ENCODE measurements around the gene MOXD1.

DNA sequence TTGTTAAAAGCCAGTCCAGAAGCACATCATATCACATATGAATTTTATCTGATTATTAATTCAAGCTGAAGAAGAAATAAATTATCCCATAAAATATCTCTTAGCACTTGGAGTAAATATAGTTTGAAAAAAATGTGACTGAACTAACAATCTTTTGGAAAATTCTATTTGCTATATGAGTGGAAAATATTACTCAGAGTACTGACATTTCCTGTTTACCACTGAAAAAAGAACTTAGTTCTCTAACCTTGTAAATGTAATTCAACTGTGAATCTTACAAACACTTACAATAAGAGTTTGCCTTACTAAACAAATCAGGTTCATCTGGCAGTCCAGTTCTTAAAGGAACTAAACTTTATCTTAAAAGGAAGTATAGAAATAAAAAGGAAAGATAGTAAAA, 44.2 kb downstream of the MOXD1 start:
- TF ChIP-seq HOXA7 (CRISPR knock-in tag; IDR thresholded peaks at IDR 0.05; ENCODE audit: borderline replicate concordance) = no peak
- TF ChIP-seq, protein P1, sequence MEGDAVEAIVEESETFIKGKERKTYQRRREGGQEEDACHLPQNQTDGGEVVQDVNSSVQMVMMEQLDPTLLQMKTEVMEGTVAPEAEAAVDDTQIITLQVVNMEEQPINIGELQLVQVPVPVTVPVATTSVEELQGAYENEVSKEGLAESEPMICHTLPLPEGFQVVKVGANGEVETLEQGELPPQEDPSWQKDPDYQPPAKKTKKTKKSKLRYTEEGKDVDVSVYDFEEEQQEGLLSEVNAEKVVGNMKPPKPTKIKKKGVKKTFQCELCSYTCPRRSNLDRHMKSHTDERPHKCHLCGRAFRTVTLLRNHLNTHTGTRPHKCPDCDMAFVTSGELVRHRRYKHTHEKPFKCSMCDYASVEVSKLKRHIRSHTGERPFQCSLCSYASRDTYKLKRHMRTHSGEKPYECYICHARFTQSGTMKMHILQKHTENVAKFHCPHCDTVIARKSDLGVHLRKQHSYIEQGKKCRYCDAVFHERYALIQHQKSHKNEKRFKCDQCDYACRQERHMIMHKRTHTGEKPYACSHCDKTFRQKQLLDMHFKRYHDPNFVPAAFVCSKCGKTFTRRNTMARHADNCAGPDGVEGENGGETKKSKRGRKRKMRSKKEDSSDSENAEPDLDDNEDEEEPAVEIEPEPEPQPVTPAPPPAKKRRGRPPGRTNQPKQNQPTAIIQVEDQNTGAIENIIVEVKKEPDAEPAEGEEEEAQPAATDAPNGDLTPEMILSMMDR (tag by site-specific recombination; IDR thresholded peaks at IDR 0.05) = no peak
- no peak for TF ChIP-seq ZNF354C (tag by site-specific recombination; IDR thresholded peaks at IDR 0.05; ENCODE audit: borderline replicate concordance, low read depth)
- no peak for TF ChIP-seq ZNF596 (tag by site-specific recombination; IDR thresholded peaks at IDR 0.05)
- TF ChIP-seq, protein P2, sequence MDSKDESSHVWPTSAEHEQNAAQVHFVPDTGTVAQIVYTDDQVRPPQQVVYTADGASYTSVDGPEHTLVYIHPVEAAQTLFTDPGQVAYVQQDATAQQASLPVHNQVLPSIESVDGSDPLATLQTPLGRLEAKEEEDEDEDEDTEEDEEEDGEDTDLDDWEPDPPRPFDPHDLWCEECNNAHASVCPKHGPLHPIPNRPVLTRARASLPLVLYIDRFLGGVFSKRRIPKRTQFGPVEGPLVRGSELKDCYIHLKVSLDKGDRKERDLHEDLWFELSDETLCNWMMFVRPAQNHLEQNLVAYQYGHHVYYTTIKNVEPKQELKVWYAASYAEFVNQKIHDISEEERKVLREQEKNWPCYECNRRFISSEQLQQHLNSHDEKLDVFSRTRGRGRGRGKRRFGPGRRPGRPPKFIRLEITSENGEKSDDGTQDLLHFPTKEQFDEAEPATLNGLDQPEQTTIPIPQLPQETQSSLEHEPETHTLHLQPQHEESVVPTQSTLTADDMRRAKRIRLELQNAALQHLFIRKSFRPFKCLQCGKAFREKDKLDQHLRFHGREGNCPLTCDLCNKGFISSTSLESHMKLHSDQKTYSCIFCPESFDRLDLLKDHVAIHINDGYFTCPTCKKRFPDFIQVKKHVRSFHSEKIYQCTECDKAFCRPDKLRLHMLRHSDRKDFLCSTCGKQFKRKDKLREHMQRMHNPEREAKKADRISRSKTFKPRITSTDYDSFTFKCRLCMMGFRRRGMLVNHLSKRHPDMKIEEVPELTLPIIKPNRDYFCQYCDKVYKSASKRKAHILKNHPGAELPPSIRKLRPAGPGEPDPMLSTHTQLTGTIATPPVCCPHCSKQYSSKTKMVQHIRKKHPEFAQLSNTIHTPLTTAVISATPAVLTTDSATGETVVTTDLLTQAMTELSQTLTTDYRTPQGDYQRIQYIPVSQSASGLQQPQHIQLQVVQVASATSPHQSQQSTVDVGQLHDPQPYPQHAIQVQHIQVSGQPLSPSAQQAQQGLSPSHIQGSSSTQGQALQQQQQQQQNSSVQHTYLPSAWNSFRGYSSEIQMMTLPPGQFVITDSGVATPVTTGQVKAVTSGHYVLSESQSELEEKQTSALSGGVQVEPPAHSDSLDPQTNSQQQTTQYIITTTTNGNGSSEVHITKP (tag by site-specific recombination; IDR thresholded peaks at IDR 0.05) = no peak
- TF ChIP-seq ZNF585B (tag by site-specific recombination; IDR thresholded peaks at IDR 0.05) = no peak
- TF ChIP-seq ZNF558 (tag by site-specific recombination; IDR thresholded peaks at IDR 0.05) = no peak
- TF ChIP-seq ZNF501 (tag by site-specific recombination; IDR thresholded peaks at IDR 0.05) = no peak
- TF ChIP-seq IKZF3 (tag by site-specific recombination; IDR thresholded peaks at IDR 0.05) = no peak
- no peak for TF ChIP-seq GLIS1 (tag by site-specific recombination; IDR thresholded peaks at IDR 0.05)
- no peak for TF ChIP-seq ZNF146 (tag by site-specific recombination; IDR thresholded peaks at IDR 0.05)
- TF ChIP-seq, protein P3, sequence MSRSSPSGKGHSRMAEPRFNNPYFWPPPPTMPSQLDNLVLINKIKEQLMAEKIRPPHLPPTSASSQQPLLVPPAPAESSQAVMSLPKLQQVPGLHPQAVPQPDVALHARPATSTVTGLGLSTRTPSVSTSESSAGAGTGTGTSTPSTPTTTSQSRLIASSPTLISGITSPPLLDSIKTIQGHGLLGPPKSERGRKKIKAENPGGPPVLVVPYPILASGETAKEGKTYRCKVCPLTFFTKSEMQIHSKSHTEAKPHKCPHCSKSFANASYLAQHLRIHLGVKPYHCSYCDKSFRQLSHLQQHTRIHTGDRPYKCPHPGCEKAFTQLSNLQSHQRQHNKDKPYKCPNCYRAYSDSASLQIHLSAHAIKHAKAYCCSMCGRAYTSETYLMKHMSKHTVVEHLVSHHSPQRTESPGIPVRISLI (tag by site-specific recombination; IDR thresholded peaks at IDR 0.05) = no peak
- TF ChIP-seq, protein P4, sequence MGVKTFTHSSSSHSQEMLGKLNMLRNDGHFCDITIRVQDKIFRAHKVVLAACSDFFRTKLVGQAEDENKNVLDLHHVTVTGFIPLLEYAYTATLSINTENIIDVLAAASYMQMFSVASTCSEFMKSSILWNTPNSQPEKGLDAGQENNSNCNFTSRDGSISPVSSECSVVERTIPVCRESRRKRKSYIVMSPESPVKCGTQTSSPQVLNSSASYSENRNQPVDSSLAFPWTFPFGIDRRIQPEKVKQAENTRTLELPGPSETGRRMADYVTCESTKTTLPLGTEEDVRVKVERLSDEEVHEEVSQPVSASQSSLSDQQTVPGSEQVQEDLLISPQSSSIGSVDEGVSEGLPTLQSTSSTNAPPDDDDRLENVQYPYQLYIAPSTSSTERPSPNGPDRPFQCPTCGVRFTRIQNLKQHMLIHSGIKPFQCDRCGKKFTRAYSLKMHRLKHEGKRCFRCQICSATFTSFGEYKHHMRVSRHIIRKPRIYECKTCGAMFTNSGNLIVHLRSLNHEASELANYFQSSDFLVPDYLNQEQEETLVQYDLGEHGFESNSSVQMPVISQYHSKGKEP (tag by site-specific recombination; IDR thresholded peaks at IDR 0.05) = no peak
